Gastroesophageal sphincter (tissue), 3 donors: ENCODE measurements around the gene RAB13.

ENCODE experiments used
- POLR2A ChIP-seq, 2 donors: fragments of 450-650 bp; IDR thresholded peaks; one replicate each; pipeline ENCODE4 v1.6.1; 2017; ENCODE audit warnings: antibody characterized with exemption in 2 of 2, mild to moderate bottlenecking in 2 of 2, moderate library complexity in 1 of 2
- POLR2AphosphoS5 ChIP-seq: sonication (generic); formaldehyde crosslinking; IDR thresholded peaks from one replicate; pipeline ENCODE4 v1.6.1; 2017; ENCODE audit warnings: antibody characterized with exemption
- TF ChIP-seq, protein P1 (sequence below), 4 experiments: fragments of 200-600 bp in 2 of 4; fragments of 450-650 bp in 2 of 4; sonication (generic) in 1 of 4; IDR thresholded peaks; one replicate each; pipeline ENCODE4 v1.5.1; 2017 to 2019; ENCODE audit warnings: antibody characterized with exemption in 4 of 4, mild to moderate bottlenecking in 2 of 4, moderate library complexity in 2 of 4

DNA sequence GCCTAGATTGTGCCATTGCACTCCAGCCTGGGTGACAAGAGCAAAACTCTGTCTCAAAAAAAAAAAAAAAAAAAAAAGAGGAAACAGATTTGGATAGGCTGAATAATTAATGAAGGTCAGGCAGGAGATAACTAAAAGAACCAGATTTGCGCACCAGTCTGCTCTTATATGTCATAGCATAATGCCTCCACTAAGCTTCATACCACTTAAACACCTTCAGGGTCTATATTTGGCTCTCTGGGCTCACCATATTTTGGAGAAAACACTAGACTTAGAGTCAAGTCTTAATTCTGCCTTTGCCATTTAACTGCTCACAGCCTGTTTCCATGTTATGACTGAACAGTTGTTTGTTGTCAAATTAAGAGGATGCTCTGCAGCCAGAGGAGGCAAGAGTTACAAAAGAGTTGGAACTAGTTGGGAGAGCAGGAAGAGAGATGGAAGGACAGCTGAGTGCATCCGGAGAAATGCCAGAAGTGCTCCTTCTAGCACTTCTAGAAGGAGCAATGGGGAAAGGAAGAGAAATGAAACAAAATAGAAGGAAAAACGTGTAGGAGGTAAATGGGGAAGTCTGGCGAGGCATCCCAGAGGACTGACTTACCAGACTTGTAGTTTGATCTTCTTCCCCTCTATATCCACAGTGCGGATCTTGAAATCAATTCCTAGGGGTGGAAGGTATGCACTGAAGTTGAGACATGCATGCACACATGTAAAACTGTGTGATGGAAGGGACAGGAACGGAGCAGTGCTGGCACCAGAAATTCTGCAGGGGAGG is 1.8 kb downstream of the RAB13 start:
- no peak for TF ChIP-seq POLR2A (IDR thresholded peaks at IDR 0.05)
- TF ChIP-seq, protein P1, sequence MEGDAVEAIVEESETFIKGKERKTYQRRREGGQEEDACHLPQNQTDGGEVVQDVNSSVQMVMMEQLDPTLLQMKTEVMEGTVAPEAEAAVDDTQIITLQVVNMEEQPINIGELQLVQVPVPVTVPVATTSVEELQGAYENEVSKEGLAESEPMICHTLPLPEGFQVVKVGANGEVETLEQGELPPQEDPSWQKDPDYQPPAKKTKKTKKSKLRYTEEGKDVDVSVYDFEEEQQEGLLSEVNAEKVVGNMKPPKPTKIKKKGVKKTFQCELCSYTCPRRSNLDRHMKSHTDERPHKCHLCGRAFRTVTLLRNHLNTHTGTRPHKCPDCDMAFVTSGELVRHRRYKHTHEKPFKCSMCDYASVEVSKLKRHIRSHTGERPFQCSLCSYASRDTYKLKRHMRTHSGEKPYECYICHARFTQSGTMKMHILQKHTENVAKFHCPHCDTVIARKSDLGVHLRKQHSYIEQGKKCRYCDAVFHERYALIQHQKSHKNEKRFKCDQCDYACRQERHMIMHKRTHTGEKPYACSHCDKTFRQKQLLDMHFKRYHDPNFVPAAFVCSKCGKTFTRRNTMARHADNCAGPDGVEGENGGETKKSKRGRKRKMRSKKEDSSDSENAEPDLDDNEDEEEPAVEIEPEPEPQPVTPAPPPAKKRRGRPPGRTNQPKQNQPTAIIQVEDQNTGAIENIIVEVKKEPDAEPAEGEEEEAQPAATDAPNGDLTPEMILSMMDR (IDR thresholded peaks at IDR 0.05) = no peak
- no peak for TF ChIP-seq POLR2AphosphoS5
